GM12878 (cell line): ENCODE measurements around the gene IL17RB. TPM values are rescaled to one million over a fixed set of nuclear protein-coding genes. Genes with fewer than 3 reads are reported as not detected.

Source experiments
- ATAC-seq: fragments of 200-7000 bp; cut with Tn5 transposase; 3 replicates; pipeline ENCODE4 v1.9.1; 2020; ENCODE audit warnings: mild to moderate bottlenecking, moderate library complexity
- BruUV-seq: library from RNA; stranded (reverse); fragments of 400-500 nt; replicated peaks from 2 replicates; lab custom pipeline; 2021; lab: Mats Ljungman, UMichigan
- CTCF ChIA-PET: fragments of 300-600 bp; sonication (Branson Sonifier 250); formaldehyde crosslinking; extraction: SDS; loops from one replicate; lab custom pipeline; 2021; ENCODE audit warnings: inconsistent platforms; lab: Yijun Ruan, JAX
- POLR2A ChIA-PET: fragments of 350-600 bp; formaldehyde crosslinking; extraction: SDS; loops from one replicate; lab custom pipeline; 2021; ENCODE audit warnings: inconsistent platforms; lab: Charles Lee
- RAD21 ChIA-PET: fragments of 300-600 bp; sonication (Branson Sonifier 250); formaldehyde crosslinking; loops from one replicate; lab custom pipeline; 2023; ENCODE audit warnings: antibody characterized with exemption; ENCODE audit not compliant: unreplicated experiment; lab: Charles Lee
- SMC1A ChIA-PET: fragments of 300-600 bp; sonication (Branson Sonifier 250); formaldehyde crosslinking; loops from one replicate; lab custom pipeline; 2023; ENCODE audit not compliant: unreplicated experiment, uncharacterized antibody; lab: Charles Lee
- DNase-seq: peaks from one replicate; pipeline ENCODE4 v3.0.0-alpha.2; 2011; ENCODE audit warnings: low read depth, low spot score
- FAIRE-seq: peaks from 3 replicates; lab custom pipeline; 2011; peaks lifted over from hg19 to GRCh38; lab: Jason Lieb, UNC
- H2AFZ ChIP-seq: 2 replicates; pipeline ENCODE4 v1.6.0; 2011; ENCODE audit warnings: low read depth, low read length, control low read depth; ENCODE audit not compliant: control insufficient read depth
- H3K27ac ChIP-seq: 2 replicates; pipeline ENCODE4 v1.5.1; 2011; ENCODE audit warnings: control low read depth; ENCODE audit not compliant: control insufficient read depth, insufficient read depth
- H3K27me3 ChIP-seq, 2 experiments: replicated peaks in 1 of 2; 2 replicates each; pipeline versions ENCODE4 v1.6.0 to v1.6.1; 2011; ENCODE audit warnings: low read length in 1 of 2; ENCODE audit not compliant: control insufficient read depth in 2 of 2, insufficient read depth in 2 of 2
- H3K36me3 ChIP-seq, 2 experiments: 2 replicates each; pipeline ENCODE4 v1.5.1; 2011; ENCODE audit warnings: low read length in 1 of 2; ENCODE audit not compliant: control insufficient read depth in 2 of 2, insufficient read depth in 2 of 2
- H3K4me1 ChIP-seq: 2 replicates; pipeline ENCODE4 v1.6.1; 2011; ENCODE audit warnings: mild to moderate bottlenecking, low read length, moderate library complexity, mixed read lengths; ENCODE audit not compliant: control insufficient read depth, insufficient read depth
- H3K4me2 ChIP-seq: 2 replicates; pipeline ENCODE4 v1.6.0; 2011; ENCODE audit warnings: control low read depth; ENCODE audit not compliant: control insufficient read depth, insufficient read depth
- H3K4me3 ChIP-seq: fragments of 200-600 bp; sonication (generic); 2 replicates; pipeline ENCODE4 v1.5.1; 2016
- H3K79me2 ChIP-seq: 2 replicates; pipeline ENCODE4 v1.6.0; 2011; ENCODE audit warnings: low read length; ENCODE audit not compliant: control insufficient read depth, insufficient read depth
- H3K9ac ChIP-seq: 2 replicates; pipeline ENCODE4 v1.8.0; 2011; ENCODE audit warnings: low read length, control low read depth, mixed read lengths; ENCODE audit not compliant: control insufficient read depth, insufficient read depth
- H3K9me3 ChIP-seq: replicated peaks from 3 replicates; pipeline ENCODE4 v1.5.1; 2011; ENCODE audit warnings: mild to moderate bottlenecking, low read length; ENCODE audit not compliant: control insufficient read depth, insufficient read depth
- H4K20me1 ChIP-seq: 2 replicates; pipeline ENCODE4 v1.6.0; 2011; ENCODE audit not compliant: control insufficient read depth, insufficient read depth
- FOS ChIP-seq: IDR thresholded peaks from 3 replicates; pipeline ENCODE4 v1.6.1; 2011; ENCODE audit warnings: borderline replicate concordance; ENCODE audit not compliant: insufficient read length; ENCODE audit errors: extremely low read depth
- IRF3 ChIP-seq: fragments of 450-650 bp; IDR thresholded peaks from 2 replicates; pipeline ENCODE4 v1.6.1; 2014; ENCODE audit warnings: mild to moderate bottlenecking
- KAT2A ChIP-seq: conservative IDR thresholded peaks from 2 replicates; pipeline ENCODE4 v1.6.1; 2011; ENCODE audit warnings: low read depth, low read length; ENCODE audit not compliant: control insufficient read depth
- MXI1 ChIP-seq: fragments of 150-350 bp; IDR thresholded peaks from 2 replicates; pipeline ENCODE4 v1.6.1; 2011; ENCODE audit warnings: low read depth, mild to moderate bottlenecking, inconsistent platforms, low read length, improper control_type of control experiment
- MYB ChIP-seq: fragments of 150-350 bp; IDR thresholded peaks from 2 replicates; pipeline ENCODE4 v1.6.1; 2014; ENCODE audit warnings: mild to moderate bottlenecking, low read depth, low read length, borderline replicate concordance
- NFIC ChIP-seq: IDR thresholded peaks from 2 replicates; pipeline ENCODE4 v1.6.1; 2012; ENCODE audit warnings: low read depth, mild to moderate bottlenecking, inconsistent platforms, low read length, moderate library complexity
- PML ChIP-seq: IDR thresholded peaks from 2 replicates; pipeline ENCODE4 v1.6.1; 2012; ENCODE audit warnings: low read length, inconsistent platforms
- RUNX3 ChIP-seq: IDR thresholded peaks from 2 replicates; pipeline ENCODE4 v1.6.1; 2012; ENCODE audit warnings: low read length, inconsistent platforms
- SMARCA5 ChIP-seq: fragments of 450-650 bp; IDR thresholded peaks from 2 replicates; pipeline ENCODE4 v1.6.1; 2017; ENCODE audit warnings: mild to moderate bottlenecking
- STAT1 ChIP-seq: fragments of 450-650 bp; conservative IDR thresholded peaks from 2 replicates; pipeline ENCODE4 v1.6.1; 2014; ENCODE audit warnings: antibody characterized with exemption, mild to moderate bottlenecking
- TCF3 ChIP-seq: IDR thresholded peaks from 2 replicates; pipeline ENCODE4 v1.6.1; 2012; ENCODE audit warnings: low read depth, mild to moderate bottlenecking, low read length, borderline replicate concordance; ENCODE audit not compliant: insufficient read depth
- WRNIP1 ChIP-seq: IDR thresholded peaks from 2 replicates; pipeline ENCODE4 v1.6.1; 2011; ENCODE audit warnings: low read depth, low read length, improper control_type of control experiment, borderline replicate concordance
- YBX1 ChIP-seq: fragments of 450-650 bp; IDR thresholded peaks from 2 replicates; pipeline ENCODE4 v1.6.1; 2016; ENCODE audit warnings: antibody characterized with exemption
- ZBED1 ChIP-seq: IDR thresholded peaks from 2 replicates; pipeline ENCODE4 v1.6.1; 2016; ENCODE audit warnings: borderline replicate concordance
- ZBTB40 ChIP-seq: fragments of 450-650 bp; IDR thresholded peaks from 2 replicates; pipeline ENCODE4 v1.6.1; 2016; ENCODE audit warnings: mild to moderate bottlenecking, moderate library complexity, borderline replicate concordance
- ZNF687 ChIP-seq: fragments of 450-650 bp; IDR thresholded peaks from 2 replicates; pipeline ENCODE4 v1.6.1; 2017; ENCODE audit warnings: mild to moderate bottlenecking, moderate library complexity
- ZZZ3 ChIP-seq: IDR thresholded peaks from 2 replicates; pipeline ENCODE4 v1.6.1; 2011; ENCODE audit warnings: low read depth; ENCODE audit not compliant: control insufficient read depth, insufficient read length
- WGBS: methylation state at CpG from one replicate; pipeline ENCODE4 v1.1.6; 2016; ENCODE audit warnings: low lambda C conversion rate; ENCODE audit not compliant: insufficient replicate concordance, insufficient coverage; ENCODE audit errors: missing lambda C conversion rate; 5-methylcytosine and 5-hydroxymethylcytosine counted together
- in situ Hi-C: fragments of 300-500 bp; cut with MboI; formaldehyde crosslinking; loops from 9 replicates; pipeline ENCODE4 v1.14.3; 2018; ENCODE audit warnings: mixed read lengths
- intact Hi-C: fragments of 100-400 bp; cut with micrococcal nuclease; formaldehyde crosslinking; loops from one replicate; pipeline ENCODE4 v1.14.2; 2022; ENCODE audit not compliant: unreplicated experiment
- polyA plus RNA-seq, 11 experiments: library from polyadenylated mRNA; depleted of rRNA in 4 of 11; unstranded in 6 of 11; stranded (reverse) in 5 of 11; fragments of >200 nt; fragmentation: Nextera tagmentation in 4 of 11; fragmentation: Illumina TruSeq in 1 of 11; extraction: Ambion mirVana in 4 of 11; extraction: Trizol in 1 of 11; gene quantifications; 1 replicate in 1 of 11; 2 replicates in 10 of 11; pipeline versions ENCODE4 v1.2.1 to v1.2.3, GENCODE V29; 2011 to 2016; ENCODE audit warnings: inconsistent platforms in 2 of 11, missing spikeins in 2 of 11, low read depth in 1 of 11
- total RNA-seq, 4 experiments: library from RNA; depleted of rRNA in 3 of 4; stranded (reverse); fragments of >200 nt in 3 of 4; fragmentation: Illumina TruSeq in 1 of 4; extraction: Trizol in 1 of 4; gene quantifications; 2 replicates each; pipeline versions ENCODE4 v1.2.1 to v1.2.3, GENCODE V29; 2013 to 2021

Gene IL17RB
- total and polyA plus RNA-seq, 10 of the 15 experiments (the other 5 are each of a cell fraction or from before 2014, with no cell fraction given), result 1.9 to 17.2 (median 2.9) TPM

- H3K4me1 ChIP-seq, result peaks cover 16% of the 10 kb centered on the region
- ChIA-PET POLR2A (no interaction called here), CTCF (no interaction called here), SMC1A (interaction anchor here (0.6 kb wide), 1 partner anchor 10 kb away, joined by 3 read pairs; no protein-coding TSS in a partner anchor), RAD21 (no interaction called here)
- H3K79me2 ChIP-seq, result no peaks in the 10 kb centered on the region
- H3K36me3 ChIP-seq, result no peaks in the 10 kb centered on the region
- no peaks in the 10 kb centered on the region for H3K9me3 ChIP-seq
- 21% methylated on average over 8 of the region's 8 CpGs for WGBS
- no peak overlapping the region for H3K9ac ChIP-seq
- H3K27ac ChIP-seq, result no peak overlapping the region
- BruUV-seq, result no TSS peak
- no peak overlapping the region for H3K4me2 ChIP-seq
- H4K20me1 ChIP-seq, result no peaks in the 10 kb centered on the region
- in situ Hi-C loops (no loop called here), intact Hi-C loops (no loop called here)
- FAIRE-seq (no peak), DNase-seq (no peak), ATAC-seq (no peak)
- H3K27me3 ChIP-seq, result no peaks in the 10 kb centered on the region
- no peak overlapping the region for H3K4me3 ChIP-seq
- H2AFZ ChIP-seq, result no peak overlapping the region
- TF ChIP-seq YBX1 (no peak), SMARCA5 (no peak), ZNF687 (no peak), ZZZ3 (no peak), PML (no peak), ZBTB40 (no peak), WRNIP1 (no peak), RUNX3 (no peak), MYB (no peak), STAT1 (no peak), ZBED1 (no peak), KAT2A (no peak), IRF3 (no peak), FOS (no peak), MXI1 (no peak), NFIC (no peak), TCF3 (no peak)
These were observed 44.0 kb upstream of the IL17RB start for GRCh38 chr3:53802256-53802880.
